ENCODE data around the gene INO80B.

INO80B gene

DNA sequence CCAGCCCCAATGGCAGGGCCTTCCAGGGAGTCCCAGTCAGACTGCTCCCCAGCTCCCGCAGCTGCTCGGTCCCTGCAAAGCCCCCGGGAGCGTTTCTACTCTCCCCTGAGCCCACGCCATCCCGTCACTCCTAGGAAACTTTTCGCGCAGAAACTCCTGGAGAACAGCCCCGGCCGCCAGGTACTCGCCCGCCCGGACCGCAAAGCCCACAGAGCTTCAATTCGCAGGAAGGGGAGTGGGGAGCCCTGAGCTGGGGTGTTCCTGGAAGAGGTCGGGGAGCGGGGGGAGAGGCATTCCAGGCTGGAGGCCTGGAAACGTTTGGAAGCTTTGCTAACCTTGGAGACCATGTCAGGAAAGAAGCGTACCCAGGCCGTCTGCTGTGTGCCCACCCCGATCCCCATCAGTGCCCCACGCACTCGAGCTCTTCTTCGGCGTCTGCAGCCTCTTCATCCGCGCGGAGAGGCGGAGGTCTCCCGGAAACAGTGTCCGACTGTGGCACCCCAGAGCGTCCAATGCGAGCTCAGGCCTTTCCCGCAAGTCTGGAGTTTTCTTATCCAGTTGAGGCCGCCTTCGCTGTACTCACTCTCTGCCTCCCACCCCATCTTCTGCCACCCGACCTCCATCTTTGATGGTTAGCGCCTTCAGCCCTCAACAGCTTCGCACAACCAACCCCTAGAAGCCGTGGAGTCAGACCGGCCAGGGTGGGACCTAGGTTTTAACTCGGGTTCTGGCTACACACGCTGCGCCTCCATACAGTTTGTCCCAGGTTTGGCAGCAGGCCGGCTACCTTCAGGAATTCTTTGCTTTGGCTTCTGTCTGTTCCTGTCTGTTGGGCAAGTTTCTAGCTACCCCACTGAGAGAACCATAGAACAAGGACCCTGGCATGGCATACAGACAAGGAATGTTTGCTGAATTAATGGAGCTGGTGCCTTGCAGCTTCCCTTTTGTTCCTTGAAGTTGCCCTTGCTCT, 48.9 kb downstream of the INO80B start:
- no peak for DNase-seq

- no peak for DNase-seq
Observed at GRCh38 chr2:74504591-74504990, 49.7 kb downstream of the INO80B start.

GRCh38 chr2:74505448-74506246, 50.8 kb downstream of the INO80B start:
- no peak for DNase-seq

- DNase-seq, result peak; percentile 99
Observed at GRCh38 chr2:74507145-74507925, 52.4 kb downstream of the INO80B start, which contains the start of gene PCGF1. TSS of gene PCGF1 (minus strand) at chr2:74507695. CDS start at chr2:74507668, 27 bp downstream.

Measured in NCI-H2227 treated with DMSO at 0.1 percent for 48 hours (cell line).